ENCODE data around the gene RASD2.

Gene RASD2

DNA sequence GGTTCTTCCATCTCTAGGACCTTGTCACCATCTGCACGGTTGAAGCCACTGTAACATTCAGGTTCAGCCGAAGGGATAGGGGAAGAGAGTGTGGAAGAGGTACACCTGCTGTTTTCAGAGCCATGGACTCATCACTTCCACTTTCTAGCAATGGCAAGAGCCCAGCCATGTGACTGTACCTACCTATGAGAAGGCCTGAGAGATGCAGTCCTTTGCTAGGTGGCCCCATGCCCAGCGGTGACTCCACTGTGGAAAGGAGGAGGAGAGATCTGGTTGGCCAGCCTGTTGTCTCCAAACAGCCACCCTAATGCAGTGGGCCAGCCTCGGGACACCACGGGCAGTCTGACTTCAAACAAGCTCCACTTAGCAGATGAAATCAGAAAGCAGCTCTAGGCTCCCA is 16.0 kb downstream of the RASD2 start:
- ChIA-PET CTCF (interaction anchor here (0.9 kb wide), 1 partner anchor 126 kb away, joined by 4 read pairs; no protein-coding TSS in a partner anchor), POLR2A (ENCODE audit: low non-redundant PET) (no interaction called here)
- TF ChIP-seq, protein P1, sequence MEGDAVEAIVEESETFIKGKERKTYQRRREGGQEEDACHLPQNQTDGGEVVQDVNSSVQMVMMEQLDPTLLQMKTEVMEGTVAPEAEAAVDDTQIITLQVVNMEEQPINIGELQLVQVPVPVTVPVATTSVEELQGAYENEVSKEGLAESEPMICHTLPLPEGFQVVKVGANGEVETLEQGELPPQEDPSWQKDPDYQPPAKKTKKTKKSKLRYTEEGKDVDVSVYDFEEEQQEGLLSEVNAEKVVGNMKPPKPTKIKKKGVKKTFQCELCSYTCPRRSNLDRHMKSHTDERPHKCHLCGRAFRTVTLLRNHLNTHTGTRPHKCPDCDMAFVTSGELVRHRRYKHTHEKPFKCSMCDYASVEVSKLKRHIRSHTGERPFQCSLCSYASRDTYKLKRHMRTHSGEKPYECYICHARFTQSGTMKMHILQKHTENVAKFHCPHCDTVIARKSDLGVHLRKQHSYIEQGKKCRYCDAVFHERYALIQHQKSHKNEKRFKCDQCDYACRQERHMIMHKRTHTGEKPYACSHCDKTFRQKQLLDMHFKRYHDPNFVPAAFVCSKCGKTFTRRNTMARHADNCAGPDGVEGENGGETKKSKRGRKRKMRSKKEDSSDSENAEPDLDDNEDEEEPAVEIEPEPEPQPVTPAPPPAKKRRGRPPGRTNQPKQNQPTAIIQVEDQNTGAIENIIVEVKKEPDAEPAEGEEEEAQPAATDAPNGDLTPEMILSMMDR (conservative IDR thresholded peaks at IDR 0.05; ENCODE audit: low read depth) = no peak
- DNase-seq (ENCODE audit: low spot score) = no peak
- no peak overlapping the region for H3K27ac ChIP-seq

DNA sequence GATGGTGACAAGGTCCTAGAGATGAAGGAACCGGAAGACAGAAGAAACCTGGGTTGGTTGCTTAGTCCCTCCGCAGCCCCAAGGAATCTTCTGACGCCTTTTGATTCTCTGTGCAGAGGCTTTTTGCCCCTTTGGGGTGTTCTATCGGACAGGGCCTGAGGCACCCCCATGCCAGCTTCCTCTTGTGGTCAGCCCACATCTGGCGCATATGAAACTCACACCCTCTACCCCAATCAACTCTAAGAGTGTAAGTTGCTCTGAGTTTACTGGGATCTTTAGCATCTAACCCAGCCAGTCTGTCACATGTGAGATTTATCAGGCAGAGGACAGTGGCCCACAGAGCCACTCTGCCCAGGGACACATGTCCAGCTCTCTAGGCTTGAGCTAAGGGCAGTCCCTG is 17.4 kb downstream of the RASD2 start:
- TF ChIP-seq, protein P1 (conservative IDR thresholded peaks at IDR 0.05; ENCODE audit: low read depth) = no peak
- CTCF ChIA-PET = no interaction called here

DNA sequence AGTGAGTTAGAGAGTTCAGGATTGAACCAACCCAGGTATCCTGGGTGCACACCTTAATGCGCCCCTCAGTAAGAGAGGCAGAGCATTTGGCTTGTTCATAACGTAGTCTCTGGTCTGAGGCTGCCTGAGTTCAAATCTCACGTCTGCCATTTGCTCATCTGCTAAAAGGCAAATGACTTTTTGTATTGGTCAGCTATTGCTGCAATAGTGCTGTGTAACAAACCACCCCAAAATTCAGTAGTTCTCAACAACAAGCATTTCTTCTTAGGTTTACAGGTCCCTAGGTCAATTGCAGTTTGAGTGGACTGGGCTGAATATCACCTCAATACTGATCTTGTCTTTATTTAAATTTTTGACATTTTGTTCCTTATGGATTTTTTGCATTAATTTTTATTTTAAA is 18.1 kb downstream of the RASD2 start:
- POLR2A ChIA-PET (ENCODE audit: low non-redundant PET) = no interaction called here
- no peak for DNase-seq (ENCODE audit: low spot score)
- TF ChIP-seq, protein P1 (conservative IDR thresholded peaks at IDR 0.05; ENCODE audit: low read depth) = no peak
- CTCF ChIA-PET = no interaction called here
- H3K27ac ChIP-seq = no peak overlapping the region

More for the DNA sequence above, 17.4 kb downstream of the RASD2 start:
- H3K27ac ChIP-seq = no peak overlapping the region
- no peak for DNase-seq (ENCODE audit: low spot score)
- POLR2A ChIA-PET (ENCODE audit: low non-redundant PET) = no interaction called here

DNA sequence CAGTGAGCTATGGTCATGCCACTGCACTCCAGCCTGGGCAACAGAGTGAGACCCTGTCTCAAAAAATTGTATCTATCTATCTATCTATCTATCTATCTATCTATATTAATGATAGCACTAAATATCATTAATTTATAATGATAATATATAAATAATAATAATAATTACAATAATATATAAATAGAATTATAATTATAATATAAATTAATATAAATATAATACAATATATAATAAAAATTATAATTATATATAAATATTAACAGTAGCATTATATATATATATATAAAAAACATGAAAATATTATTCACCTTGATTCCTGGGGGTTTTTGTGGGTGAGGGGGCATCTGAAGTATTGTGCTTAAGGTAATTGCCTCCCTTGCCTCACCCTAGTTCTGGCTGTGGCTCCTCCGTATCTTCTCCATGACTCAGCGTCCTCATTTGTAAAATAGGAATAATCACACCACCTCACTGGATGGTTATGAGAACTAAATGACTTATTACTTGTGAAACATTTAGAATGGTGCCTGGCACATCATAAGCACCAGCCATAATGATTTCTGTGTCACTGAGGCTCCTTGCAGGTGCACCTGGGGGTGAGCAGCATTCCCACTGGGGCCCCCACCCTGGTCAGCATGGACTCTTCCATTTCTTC is 18.8 kb downstream of the RASD2 start:
- DNase-seq (ENCODE audit: low spot score) = no peak
- TF ChIP-seq, protein P1 (conservative IDR thresholded peaks at IDR 0.05; ENCODE audit: low read depth) = no peak
- POLR2A ChIA-PET (ENCODE audit: low non-redundant PET) = no interaction called here
- CTCF ChIA-PET = no interaction called here
- no peak overlapping the region for H3K27ac ChIP-seq

DNA sequence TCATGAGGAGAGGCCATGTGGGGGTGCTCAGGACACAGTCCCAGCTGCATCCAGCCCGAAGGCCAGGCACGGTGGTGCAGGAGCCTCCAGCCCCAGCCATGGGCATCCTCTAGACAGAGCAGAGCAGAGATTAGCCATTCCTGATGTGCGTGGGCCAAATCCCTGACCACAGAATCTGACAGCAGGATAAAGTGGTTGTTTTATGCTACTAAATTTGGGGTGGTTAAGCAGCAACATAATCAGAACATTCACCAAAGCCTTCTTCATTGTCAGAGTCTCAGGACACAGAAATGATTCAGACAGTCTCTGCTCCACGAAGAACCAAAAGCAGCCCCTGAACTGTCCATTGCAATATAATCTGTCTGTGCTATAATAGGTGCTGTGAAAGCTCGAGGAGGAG is 19.7 kb downstream of the RASD2 start:
- TF ChIP-seq, protein P1 (conservative IDR thresholded peaks at IDR 0.05; ENCODE audit: low read depth) = no peak
- POLR2A ChIA-PET (ENCODE audit: low non-redundant PET) = no interaction called here
- CTCF ChIA-PET = interaction anchor here (0.6 kb wide), 1 partner anchor 271 kb away, joined by 4 read pairs; no protein-coding TSS in a partner anchor
- H3K27ac ChIP-seq = no peak overlapping the region
- no peak for DNase-seq (ENCODE audit: low spot score)

DNA sequence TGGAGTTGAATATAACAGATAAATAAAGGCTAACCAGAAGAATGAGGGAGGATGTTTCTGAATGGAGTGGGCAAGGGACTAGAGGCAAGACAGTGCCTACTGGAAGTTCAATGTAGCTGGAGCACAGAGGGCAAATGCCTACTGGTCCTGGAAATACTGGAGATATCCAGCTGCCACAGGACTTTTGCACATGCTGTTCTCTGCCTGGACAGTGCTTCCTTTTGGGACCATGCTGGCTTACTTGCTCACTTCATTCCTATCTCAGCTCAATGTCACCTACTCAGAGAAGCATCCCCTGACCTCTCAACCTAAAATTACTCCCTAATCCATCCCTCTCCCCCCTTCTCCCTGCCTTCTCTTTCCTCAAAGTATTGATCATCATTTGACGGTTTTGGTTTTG is 20.2 kb downstream of the RASD2 start:
- no peak for DNase-seq (ENCODE audit: low spot score)
- TF ChIP-seq, protein P1 (conservative IDR thresholded peaks at IDR 0.05; ENCODE audit: low read depth) = no peak
- CTCF ChIA-PET = interaction anchor here (0.6 kb wide), 1 partner anchor 272 kb away, joined by 4 read pairs; no protein-coding TSS in a partner anchor
- POLR2A ChIA-PET (ENCODE audit: low non-redundant PET) = no interaction called here
- H3K27ac ChIP-seq = no peak overlapping the region
